GM10266 (cell line): ENCODE data around the gene RXRA.
A peak's percentile ranks its signal among the peaks of the same experiment; 100 is the strongest.

Experiments used
- DNase-seq: peaks from one replicate; pipeline ENCODE4 v3.0.0; 2012; ENCODE audit errors: extremely low spot score
- CTCF ChIP-seq: IDR thresholded peaks from 2 replicates; pipeline ENCODE4 v1.5.1; 2012; ENCODE audit warnings: mild to moderate bottlenecking, low read depth; ENCODE audit not compliant: control insufficient read depth, insufficient read depth; ENCODE audit errors: missing control alignments

The RXRA gene

GRCh38 chr9:134468358-134468757 is 142.1 kb downstream of the RXRA start:
- no peak for TF ChIP-seq CTCF
- DNase-seq, result no peak

GRCh38 chr9:134469041-134469875 is 143.0 kb downstream of the RXRA start:
- no peak for DNase-seq
- no peak for TF ChIP-seq CTCF

GRCh38 chr9:134472256-134472655 is 146.0 kb downstream of the RXRA start:
- TF ChIP-seq CTCF, result no peak
- DNase-seq, result no peak

GRCh38 chr9:134473141-134474054 is 147.1 kb downstream of the RXRA start:
- no peak for TF ChIP-seq CTCF
- no peak for DNase-seq

- no peak for DNase-seq
- TF ChIP-seq CTCF, result no peak
These were observed 147.8 kb downstream of the RXRA start for GRCh38 chr9:134474055-134474370.

GRCh38 chr9:134475011-134475790 is 148.9 kb downstream of the RXRA start:
- no peak for TF ChIP-seq CTCF
- DNase-seq, result peak; percentile 54
